HepG2 (cell line): Measurements from ENCODE around the gene GALP. TPM values are rescaled to one million over a fixed set of nuclear protein-coding genes. Genes with fewer than 3 reads are reported as not detected.

Experiments
- ATAC-seq: fragments of 200-7000 bp; cut with Tn5 transposase; 3 replicates; pipeline ENCODE4 v1.9.1; 2020; ENCODE audit warnings: mild to moderate bottlenecking, moderate library complexity
- BruUV-seq: library from RNA; stranded (reverse); fragments of 400-500 nt; replicated peaks from 2 replicates; lab custom pipeline; 2021; lab: Mats Ljungman, UMichigan
- CTCF ChIA-PET: fragments of 300-600 bp; formaldehyde crosslinking; extraction: SDS; loops from one replicate; lab custom pipeline; 2021; ENCODE audit warnings: low total read pairs, inconsistent platforms, low intra/inter-chr PET ratio; lab: Yijun Ruan, JAX
- POLR2A ChIA-PET: fragments of 350-600 bp; sonication (Branson Sonifier 250); formaldehyde crosslinking; loops from one replicate; lab custom pipeline; 2020; ENCODE audit warnings: antibody characterized with exemption, inconsistent platforms; lab: Yijun Ruan, JAX
- DNase-seq: peaks from one replicate; pipeline ENCODE4 v3.0.0-alpha.2; 2015; ENCODE audit warnings: low spot score
- FAIRE-seq: peaks from 3 replicates; lab custom pipeline; 2011; peaks lifted over from hg19 to GRCh38; lab: Jason Lieb, UNC
- H2AFZ ChIP-seq: one replicate; pipeline ENCODE4 v1.6.1; 2011; ENCODE audit warnings: low read length, inconsistent platforms
- H3K27ac ChIP-seq: fragments of 300-600 bp; 3 replicates; pipeline ENCODE4 v1.8.0; 2011; ENCODE audit warnings: mixed run types, mild to moderate bottlenecking, mixed read lengths, low read length, inconsistent platforms; ENCODE audit not compliant: insufficient read depth; ENCODE audit errors: extremely low read length
- H3K27me3 ChIP-seq, 2 experiments: fragments of 200-600 bp in 1 of 2; 2 replicates in 1 of 2; 3 replicates in 1 of 2; pipeline versions ENCODE4 v1.6.0 to v1.8.0; 2011; ENCODE audit warnings: low read length in 2 of 2, mild to moderate bottlenecking in 2 of 2, moderate library complexity in 2 of 2, inconsistent platforms in 1 of 2; ENCODE audit not compliant: insufficient read depth in 2 of 2, control insufficient read depth in 1 of 2
- H3K36me3 ChIP-seq, 2 experiments: fragments of 200-600 bp in 1 of 2; replicated peaks in 1 of 2; 2 replicates in 1 of 2; 3 replicates in 1 of 2; pipeline versions ENCODE4 v1.5.1 to v1.8.0; 2011; ENCODE audit warnings: low read length in 2 of 2, inconsistent platforms in 1 of 2; ENCODE audit not compliant: insufficient read depth in 2 of 2, control insufficient read depth in 1 of 2
- H3K4me1 ChIP-seq: 2 replicates; pipeline ENCODE4 v1.5.1; 2012; ENCODE audit warnings: low read length, inconsistent platforms; ENCODE audit not compliant: insufficient read depth
- H3K4me2 ChIP-seq: 2 replicates; pipeline ENCODE4 v1.6.0; 2011; ENCODE audit warnings: low read depth, low read length, inconsistent platforms
- H3K4me3 ChIP-seq, 3 experiments: fragments of 200-600 bp in 1 of 3; sonication (generic), shearing (Covaris generic) in 1 of 3; replicated peaks in 1 of 3; 2 replicates each; pipeline ENCODE4 v1.5.1; 2011 to 2016; ENCODE audit warnings: low read length in 3 of 3, inconsistent platforms in 2 of 3, low read depth in 2 of 3, mild to moderate bottlenecking in 2 of 3, control low read depth in 1 of 3, mixed read lengths in 1 of 3; ENCODE audit not compliant: insufficient read depth in 1 of 3
- H3K79me2 ChIP-seq: one replicate; pipeline ENCODE4 v1.6.1; 2011; ENCODE audit warnings: low read length, inconsistent platforms; ENCODE audit not compliant: insufficient read depth
- H3K9ac ChIP-seq: 2 replicates; pipeline ENCODE4 v1.6.0; 2011; ENCODE audit warnings: mild to moderate bottlenecking, low read depth, low read length, inconsistent platforms; ENCODE audit not compliant: insufficient read depth
- H3K9me3 ChIP-seq: 2 replicates; pipeline ENCODE4 v1.5.1; 2012; ENCODE audit warnings: mild to moderate bottlenecking, low read length
- H4K20me1 ChIP-seq: 2 replicates; pipeline ENCODE4 v1.6.0; 2011; ENCODE audit warnings: inconsistent platforms, mild to moderate bottlenecking, low read length, moderate library complexity; ENCODE audit not compliant: insufficient read depth
- ARNTL ChIP-seq: sonication (generic); formaldehyde crosslinking; IDR thresholded peaks from 2 replicates; pipeline ENCODE4 v1.4.0; 2020; ENCODE audit warnings: mild to moderate bottlenecking, missing genetic modification reagents
- CCAR2 ChIP-seq: fragments of 200-400 bp; formaldehyde crosslinking; optimal IDR thresholded peaks from 2 replicates; pipeline ENCODE3; 2018; ENCODE audit warnings: low read depth, mild to moderate bottlenecking, low read length, moderate library complexity
- CENPT ChIP-seq: sonication (generic); formaldehyde crosslinking; IDR thresholded peaks from 2 replicates; pipeline ENCODE4 v1.8.0; 2022; ENCODE audit warnings: low read depth, mild to moderate bottlenecking, moderate library complexity, missing genetic modification reagents
- ETV6 ChIP-seq: sonication (generic); formaldehyde crosslinking; conservative IDR thresholded peaks from 2 replicates; pipeline ENCODE4 v1.4.0; 2020; ENCODE audit warnings: missing genetic modification reagents
- FOXK1 ChIP-seq: sonication (generic); formaldehyde crosslinking; IDR thresholded peaks from 2 replicates; pipeline ENCODE4 v1.4.0; 2020; ENCODE audit warnings: low read depth, missing genetic modification reagents, borderline replicate concordance
- HMGXB3 ChIP-seq: sonication (generic); formaldehyde crosslinking; IDR thresholded peaks from 2 replicates; pipeline ENCODE4 v1.4.0; 2020; ENCODE audit warnings: missing genetic modification reagents, borderline replicate concordance
- MATR3 ChIP-seq: sonication (generic); formaldehyde crosslinking; IDR thresholded peaks from 2 replicates; pipeline ENCODE4 v1.4.0; 2020; ENCODE audit warnings: missing genetic modification reagents
- SCMH1 ChIP-seq: sonication (generic); formaldehyde crosslinking; IDR thresholded peaks from 2 replicates; pipeline ENCODE4 v1.9.0; 2021; ENCODE audit warnings: missing genetic modification reagents, mild to moderate bottlenecking, borderline replicate concordance
- ZBTB49 ChIP-seq: sonication (generic); formaldehyde crosslinking; IDR thresholded peaks from 2 replicates; pipeline ENCODE4 v1.4.0; 2020; ENCODE audit warnings: missing genetic modification reagents, borderline replicate concordance
- ZKSCAN5 ChIP-seq: sonication (generic); formaldehyde crosslinking; IDR thresholded peaks from 2 replicates; pipeline ENCODE4 v1.5.1; 2020; ENCODE audit warnings: mild to moderate bottlenecking, missing genetic modification reagents
- ZNF160 ChIP-seq: sonication (generic); formaldehyde crosslinking; IDR thresholded peaks from 2 replicates; pipeline ENCODE4 v1.8.0; 2022; ENCODE audit warnings: mild to moderate bottlenecking, inconsistent platforms, missing genetic modification reagents
- ZNF18 ChIP-seq: sonication (generic); formaldehyde crosslinking; IDR thresholded peaks from 2 replicates; pipeline ENCODE4 v1.8.0; 2022; ENCODE audit warnings: mild to moderate bottlenecking, missing genetic modification reagents; ENCODE audit not compliant: insufficient replicate concordance
- ZNF230 ChIP-seq: sonication (generic); formaldehyde crosslinking; IDR thresholded peaks from 2 replicates; pipeline ENCODE4 v1.4.0; 2020; ENCODE audit warnings: mild to moderate bottlenecking, missing genetic modification reagents
- ZNF274 ChIP-seq: sonication (generic); formaldehyde crosslinking; IDR thresholded peaks from 2 replicates; pipeline ENCODE4 v1.5.1; 2020; ENCODE audit warnings: mild to moderate bottlenecking, missing genetic modification reagents
- ZNF569 ChIP-seq: sonication (generic); formaldehyde crosslinking; IDR thresholded peaks from 2 replicates; pipeline ENCODE4 v1.5.0; 2020; ENCODE audit warnings: mild to moderate bottlenecking, missing genetic modification reagents, moderate library complexity, borderline replicate concordance
- ZNF580 ChIP-seq: IDR thresholded peaks from 2 replicates; pipeline ENCODE4 v1.6.1; 2016; ENCODE audit warnings: low read depth, borderline replicate concordance
- ZNF652 ChIP-seq: IDR thresholded peaks from 2 replicates; pipeline ENCODE4 v1.6.1; 2016; ENCODE audit warnings: low read depth, borderline replicate concordance
- WGBS: methylation state at CpG from one replicate; pipeline ENCODE4 v1.1.6; 2017; ENCODE audit warnings: low lambda C conversion rate; 5-methylcytosine and 5-hydroxymethylcytosine counted together
- in situ Hi-C: cut with HindIII; loops from 2 replicates; pipeline ENCODE4 v1.10.0; 2017; ENCODE audit warnings: low pct_unique_long_range_greater_than_20kb; ENCODE audit not compliant: extremely low pct_ligation_motif_present
- intact Hi-C: fragments of 100-400 bp; cut with micrococcal nuclease; formaldehyde crosslinking; loops from one replicate; pipeline ENCODE4 v1.10.0; 2022; ENCODE audit not compliant: unreplicated experiment
- polyA plus RNA-seq, 8 experiments: library from polyadenylated mRNA; depleted of rRNA in 3 of 8; stranded (reverse) in 7 of 8; unstranded in 1 of 8; fragments of >200 nt; fragmentation: Illumina TruSeq in 4 of 8; extraction: Trizol in 4 of 8; gene quantifications; 2 replicates each; pipeline versions ENCODE4 v1.2.1 to v1.2.3, GENCODE V29; 2011 to 2016; ENCODE audit warnings: low read depth in 4 of 8, missing spikeins in 1 of 8, mixed read lengths in 1 of 8; ENCODE audit not compliant: insufficient read depth in 1 of 8
- total RNA-seq, 5 experiments: library from RNA; depleted of rRNA; stranded (reverse); fragments of >200 nt; fragmentation: Illumina TruSeq; extraction: Trizol; gene quantifications; 2 replicates each; pipeline ENCODE4 v1.2.3, GENCODE V29; 2016; ENCODE audit warnings: low read depth in 1 of 5

Gene GALP
- total and polyA plus RNA-seq, 2 of the 13 experiments (the other 11 are each of a cell fraction or from before 2014, with no cell fraction given) = not detected

- WGBS = 69% methylated on average over 7 of the region's 7 CpGs
- no peaks in the 10 kb centered on the region for H3K79me2 ChIP-seq
- no peaks in the 10 kb centered on the region for H3K36me3 ChIP-seq
- no peak overlapping the region for H3K4me2 ChIP-seq
- ChIA-PET CTCF (no interaction called here), POLR2A (no interaction called here)
- in situ Hi-C loops (no loop called here), intact Hi-C loops (no loop called here)
- DNase-seq (no peak), ATAC-seq (no peak), FAIRE-seq (no peak)
- no peaks in the 10 kb centered on the region for H3K9me3 ChIP-seq
- no peak for TF ChIP-seq CENPT (CRISPR knock-in tag)
- no peak for TF ChIP-seq ETV6 (CRISPR knock-in tag)
- TF ChIP-seq HMGXB3 (CRISPR knock-in tag) = no peak
- TF ChIP-seq FOXK1 (CRISPR knock-in tag) = no peak
- no peak for TF ChIP-seq MATR3 (CRISPR knock-in tag)
- TF ChIP-seq ZBTB49 (CRISPR knock-in tag) = no peak
- TF ChIP-seq ZNF160 = no peak
- TF ChIP-seq ZNF580 = no peak
- no peak for TF ChIP-seq ZNF18 (CRISPR knock-in tag)
- TF ChIP-seq ZNF652 (CRISPR knock-in tag) = no peak
- no peak for TF ChIP-seq ZNF274 (CRISPR knock-in tag)
- no peak for TF ChIP-seq SCMH1 (CRISPR knock-in tag)
- no peak for TF ChIP-seq ZNF230 (CRISPR knock-in tag)
- no peak for TF ChIP-seq ZNF569 (CRISPR knock-in tag)
- TF ChIP-seq CCAR2 = no peak
- TF ChIP-seq ARNTL = no peak
- TF ChIP-seq ZKSCAN5 = no peak
- H4K20me1 ChIP-seq = no peaks in the 10 kb centered on the region
- BruUV-seq = no TSS peak
- peaks cover 40% of the 10 kb centered on the region for H3K4me1 ChIP-seq
- no peak overlapping the region for H3K27ac ChIP-seq
- no peak overlapping the region for H3K4me3 ChIP-seq
- H3K9ac ChIP-seq = no peak overlapping the region
- no peak overlapping the region for H2AFZ ChIP-seq
- H3K27me3 ChIP-seq = no peaks in the 10 kb centered on the region
Measured at GRCh38 chr19:56130006-56130405, 45.8 kb upstream of the GALP start.
